T-helper 2 cell (primary cell): ENCODE results near the gene TIMM9.
"Not testable (repeated sequence)": the region's sequence is repeated elsewhere in the genome, so short reads cannot be mapped to it uniquely, and the experiment has no call there.

Experiments used
- DNase-seq, 5 experiments: peaks; one replicate each; pipeline versions ENCODE4 v3.0.0 to v3.0.0-alpha.2; 2012 to 2022

TIMM9 gene

DNA sequence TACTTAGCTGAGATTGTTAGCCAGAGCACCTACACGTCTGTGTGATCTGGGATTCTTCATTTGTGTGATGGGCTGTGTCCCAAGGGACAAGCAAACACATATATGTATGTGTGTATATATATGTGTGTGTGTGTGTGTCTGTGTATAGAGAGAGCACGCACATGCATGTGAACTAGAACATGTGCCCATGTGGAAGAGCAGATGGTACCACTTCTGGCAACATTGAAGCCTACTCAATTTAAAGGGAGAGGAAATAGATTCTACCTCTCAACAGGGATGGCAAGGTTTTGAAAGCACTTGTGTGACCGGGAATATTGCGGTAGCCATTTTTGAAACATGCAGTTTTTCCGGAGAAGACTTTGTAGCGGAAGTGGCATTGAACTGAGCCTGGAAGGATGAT is 30.2 kb downstream of the TIMM9 start:
- no peak for DNase-seq

DNA sequence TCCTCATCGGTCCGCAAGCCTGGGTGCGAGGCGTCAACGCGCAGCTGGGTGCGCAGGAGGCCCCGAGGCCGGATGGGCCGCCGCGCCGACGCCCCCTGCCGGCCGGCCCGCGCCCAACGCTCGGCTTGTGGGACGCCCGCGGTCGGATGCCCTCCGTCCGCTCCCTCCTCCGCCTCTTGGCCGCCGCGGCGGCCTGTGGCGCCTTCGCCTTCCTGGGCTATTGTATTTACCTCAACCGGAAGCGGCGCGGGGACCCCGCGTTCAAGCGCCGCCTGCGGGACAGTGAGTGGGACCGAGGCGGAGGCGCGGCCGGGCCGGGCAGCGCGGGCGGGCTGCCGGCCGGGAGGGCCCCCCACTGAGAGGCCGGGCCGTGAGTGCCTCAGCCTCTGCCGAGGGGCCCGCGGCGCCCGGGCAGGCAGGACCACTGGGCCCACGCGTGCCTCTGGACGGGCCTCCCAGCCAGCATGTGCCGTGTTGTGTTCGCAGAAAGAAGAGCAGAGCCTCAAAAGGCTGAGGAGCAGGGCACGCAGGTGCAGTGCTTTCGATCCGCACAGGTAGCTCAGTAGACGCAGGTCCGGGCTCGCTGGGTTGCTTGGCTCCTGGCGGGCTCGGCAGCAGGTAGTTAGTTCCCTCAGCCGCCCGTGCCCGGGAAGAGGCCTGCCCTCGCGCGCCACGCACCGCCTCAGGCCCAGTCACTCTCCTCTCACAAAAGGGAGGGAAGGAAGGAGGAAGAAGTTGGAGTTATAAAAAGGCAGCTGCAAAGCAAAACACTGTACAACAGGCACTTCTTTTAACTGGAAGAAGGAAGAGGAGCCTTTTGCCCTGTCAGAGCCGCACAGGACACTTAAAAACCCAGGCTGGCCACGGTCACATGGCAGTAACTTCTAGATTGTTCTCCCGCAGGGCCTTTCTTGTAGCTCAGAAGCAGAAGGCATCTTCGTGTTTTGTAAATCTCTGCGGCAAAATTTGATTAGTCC is 31.2 kb downstream of the TIMM9 start, which contains the start of gene TOMM20L:
Gene TOMM20L, plus strand, starts transcription at position 119 of the 977 bp plus-strand sequence. Its CDS starts 28 bp downstream, at position 147.
- DNase-seq, result peak; percentile 55 to 84 (median 57)

GRCh38 chr14:58395562-58395811 is 31.8 kb downstream of the TIMM9 start:
- no peak for DNase-seq

DNA sequence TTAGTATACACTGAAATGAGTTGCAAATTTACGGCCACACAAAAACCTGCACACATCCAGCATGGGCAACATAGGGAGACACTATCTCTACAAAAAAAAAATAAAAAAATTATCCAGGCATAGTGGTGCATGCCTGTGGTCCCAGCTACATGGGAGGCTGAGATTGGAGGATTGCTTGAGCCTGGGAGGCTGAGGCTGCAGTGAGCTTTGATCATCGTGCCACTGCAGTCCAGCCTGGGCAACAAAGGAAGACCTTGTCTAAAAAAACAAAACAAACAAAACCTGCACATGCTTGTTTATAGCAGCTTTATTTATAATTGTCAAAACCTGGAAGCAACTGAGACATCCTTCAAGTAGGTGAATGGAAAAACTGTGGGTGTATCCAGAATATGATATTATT is 36.5 kb downstream of the TIMM9 start:
- DNase-seq, result no peak

- DNase-seq, result no peak
Observed at GRCh38 chr14:58376791-58377190, 50.5 kb downstream of the TIMM9 start.

DNA sequence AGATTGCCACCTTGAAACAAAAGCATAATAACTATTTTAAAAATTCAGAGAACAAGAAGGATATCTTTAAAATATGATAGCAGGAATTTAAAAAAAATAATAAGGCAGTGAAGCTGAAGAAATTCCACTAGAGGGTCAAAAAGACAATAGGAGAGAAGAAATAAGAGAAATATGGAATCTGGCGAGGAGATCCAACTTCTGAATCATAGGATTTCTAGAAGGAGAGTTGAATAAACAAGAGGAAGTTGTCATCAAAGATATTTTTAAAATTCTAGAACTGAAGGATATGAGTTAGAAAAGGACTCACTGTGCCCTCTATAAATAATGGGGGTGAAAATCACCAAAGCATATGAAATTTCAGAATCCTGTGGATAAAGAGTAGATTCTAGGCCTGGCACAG is 58.4 kb downstream of the TIMM9 start:
- DNase-seq, result no peak

DNA sequence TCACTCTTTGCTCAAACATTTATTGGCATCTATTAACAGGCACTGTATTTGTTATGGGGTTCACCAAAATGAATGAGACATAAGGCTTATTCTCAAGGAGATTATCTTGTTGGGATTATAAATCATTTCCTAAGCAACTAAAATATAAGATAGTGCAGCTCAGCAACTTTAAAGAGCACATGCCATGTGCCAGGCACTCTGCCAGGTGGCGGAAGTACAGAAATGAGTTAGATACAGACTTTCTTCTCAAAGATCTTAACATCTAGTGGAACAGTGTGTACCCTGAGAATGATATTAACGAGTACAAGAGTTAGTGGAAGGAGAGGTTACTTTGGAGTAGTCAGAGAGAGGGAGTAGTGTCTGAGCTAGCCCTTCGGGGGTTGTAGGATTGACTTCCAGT is 60.0 kb downstream of the TIMM9 start:
- no peak for DNase-seq

GRCh38 chr14:58364316-58364715 is 63.0 kb downstream of the TIMM9 start:
- DNase-seq, result no peak

GRCh38 chr14:58362798-58363412 is 64.4 kb downstream of the TIMM9 start:
- DNase-seq, result peak in 1 of 5 experiments; percentile 43

GRCh38 chr14:58362272-58362671 is 65.1 kb downstream of the TIMM9 start:
- DNase-seq, result not testable (repeated sequence)
